K562 (cell line): ENCODE data around the gene CENPV. TPM values are rescaled to one million over a fixed set of nuclear protein-coding genes. Genes with fewer than 3 reads are reported as not detected.
A peak's percentile ranks its signal among the peaks of the same experiment; 100 is the strongest.

Source experiments
- ATAC-seq: fragments of 200-7000 bp; cut with Tn5 transposase; 3 replicates; pipeline ENCODE4 v1.9.1; 2020; ENCODE audit warnings: moderate library complexity
- BruUV-seq: library from RNA; stranded (reverse); fragments of 400-500 nt; replicated peaks from 2 replicates; lab custom pipeline; 2021; lab: Mats Ljungman, UMichigan
- CTCF ChIA-PET: fragments of 300-600 bp; formaldehyde crosslinking; extraction: SDS; loops from one replicate; lab custom pipeline; 2021; ENCODE audit warnings: low intra/inter-chr PET ratio; lab: Yijun Ruan, JAX
- POLR2A ChIA-PET: fragments of 300-600, 350-650 bp; sonication (Branson Sonifier 250); formaldehyde crosslinking; extraction: SDS; loops from one replicate; lab custom pipeline; 2021; ENCODE audit warnings: antibody characterized with exemption, inconsistent platforms; lab: Yijun Ruan, JAX
- DNase-seq, 4 experiments: peaks; one replicate each; pipeline versions ENCODE4 v3.0.0 to v3.0.0-alpha.2; 2011 to 2018; ENCODE audit warnings: low spot score in 3 of 4, mixed read lengths in 3 of 4; ENCODE audit errors: extremely low read depth in 1 of 4
- FAIRE-seq: peaks from 2 replicates; lab custom pipeline; 2011; peaks lifted over from hg19 to GRCh38; lab: Jason Lieb, UNC
- H2AFZ ChIP-seq: 2 replicates; pipeline ENCODE4 v1.6.0; 2011; ENCODE audit warnings: low read depth, low read length, control low read depth, inconsistent platforms
- H3K27ac ChIP-seq: fragments of 200-600 bp; 3 replicates; pipeline ENCODE4 v1.8.0; 2011; ENCODE audit warnings: low read depth, mild to moderate bottlenecking, control low read depth, inconsistent platforms, low read length, moderate library complexity, mixed read lengths; ENCODE audit errors: extremely low read depth
- H3K27me3 ChIP-seq, 2 experiments: fragments of 300-600 bp in 1 of 2; 2 replicates in 1 of 2; 3 replicates in 1 of 2; pipeline versions ENCODE4 v1.6.0 to v1.8.0; 2011; ENCODE audit warnings: inconsistent platforms in 2 of 2, low read length in 2 of 2, mild to moderate bottlenecking in 1 of 2, mixed read lengths in 1 of 2, moderate library complexity in 1 of 2; ENCODE audit not compliant: control insufficient read depth in 2 of 2, insufficient read depth in 2 of 2
- H3K36me3 ChIP-seq: fragments of 300-600 bp; 3 replicates; pipeline ENCODE4 v1.8.0; 2011; ENCODE audit warnings: mild to moderate bottlenecking, low read length, inconsistent platforms; ENCODE audit not compliant: control insufficient read depth, insufficient read depth
- H3K4me1 ChIP-seq, 2 experiments: fragments of 200-600 bp in 1 of 2; replicated peaks in 1 of 2; 2 replicates in 1 of 2; 3 replicates in 1 of 2; pipeline versions ENCODE4 v1.5.1 to v1.8.0; 2011; ENCODE audit warnings: inconsistent platforms in 2 of 2, low read length in 2 of 2, mild to moderate bottlenecking in 1 of 2, mixed read lengths in 1 of 2, moderate library complexity in 1 of 2; ENCODE audit not compliant: control insufficient read depth in 2 of 2, insufficient read depth in 2 of 2
- H3K4me2 ChIP-seq: 2 replicates; pipeline ENCODE4 v1.6.1; 2011; ENCODE audit warnings: low read length, control low read depth, inconsistent platforms, mixed read lengths; ENCODE audit not compliant: insufficient read depth
- H3K4me3 ChIP-seq: fragments of 200-600 bp; sonication (generic), shearing (Covaris generic); 2 replicates; pipeline ENCODE4 v1.5.1; 2016; ENCODE audit warnings: control low read depth, inconsistent platforms
- H3K79me2 ChIP-seq: fragments of 200-600 bp; 3 replicates; pipeline ENCODE4 v1.8.0; 2011; ENCODE audit warnings: low read length, inconsistent platforms; ENCODE audit not compliant: control insufficient read depth, insufficient read depth
- H3K9ac ChIP-seq, 2 experiments: 2 replicates each; pipeline versions ENCODE4 v1.6.0 to v1.6.1; 2011; ENCODE audit warnings: low read depth in 2 of 2, low read length in 2 of 2, control low read depth in 1 of 2, inconsistent platforms in 1 of 2, mild to moderate bottlenecking in 1 of 2, mixed read lengths in 1 of 2; ENCODE audit not compliant: insufficient read depth in 1 of 2
- H3K9me1 ChIP-seq: one replicate; pipeline ENCODE4 v1.6.0; 2011; ENCODE audit warnings: inconsistent platforms, mild to moderate bottlenecking, low read length, moderate library complexity; ENCODE audit not compliant: control insufficient read depth, insufficient read depth
- H3K9me3 ChIP-seq: replicated peaks from 2 replicates; pipeline ENCODE4 v1.5.1; 2011; ENCODE audit warnings: low read depth, low read length, inconsistent platforms; ENCODE audit not compliant: control insufficient read depth, insufficient read depth
- H4K20me1 ChIP-seq: replicated peaks from 2 replicates; pipeline ENCODE4 v1.6.1; 2011; ENCODE audit warnings: low read length, inconsistent platforms, mixed read lengths; ENCODE audit not compliant: control insufficient read depth, insufficient read depth
- CBFA2T2 ChIP-seq: fragments of 450-650 bp; conservative IDR thresholded peaks from 2 replicates; pipeline ENCODE4 v1.6.1; 2017; ENCODE audit warnings: mild to moderate bottlenecking
- CBFA2T3 ChIP-seq: fragments of 450-650 bp; IDR thresholded peaks from 2 replicates; pipeline ENCODE4 v1.6.1; 2017
- E2F5 ChIP-seq: sonication (generic); formaldehyde crosslinking; IDR thresholded peaks from 2 replicates; pipeline ENCODE4 v1.8.0; 2022; ENCODE audit warnings: mild to moderate bottlenecking, missing genetic modification reagents
- ESRRA ChIP-seq: fragments of 450-650 bp; IDR thresholded peaks from 2 replicates; pipeline ENCODE4 v1.6.1; 2014; ENCODE audit warnings: low read depth, mild to moderate bottlenecking, moderate library complexity, borderline replicate concordance
- GATAD2B ChIP-seq: fragments of 450-650 bp; IDR thresholded peaks from 2 replicates; pipeline ENCODE4 v1.6.1; 2017; ENCODE audit warnings: mild to moderate bottlenecking, borderline replicate concordance
- HDGF ChIP-seq: fragments of 450-650 bp; IDR thresholded peaks from 2 replicates; pipeline ENCODE4 v1.6.1; 2016
- LCOR ChIP-seq: sonication (generic); formaldehyde crosslinking; IDR thresholded peaks from 2 replicates; pipeline ENCODE4 v1.8.0; 2022; ENCODE audit warnings: mild to moderate bottlenecking, missing genetic modification reagents
- MAX ChIP-seq: sonication (generic); formaldehyde crosslinking; IDR thresholded peaks from 2 replicates; pipeline ENCODE4 v1.9.0; 2022; ENCODE audit warnings: mild to moderate bottlenecking, missing genetic modification reagents
- NFIX ChIP-seq: fragments of 250-450 bp; sonication (Bioruptor Pico); IDR thresholded peaks from 2 replicates; pipeline ENCODE4 v1.4.0; 2020; ENCODE audit warnings: low read depth, mild to moderate bottlenecking, moderate library complexity
- SPI1 ChIP-seq: IDR thresholded peaks from 2 replicates; pipeline ENCODE4 v1.6.1; 2011; ENCODE audit warnings: low read depth, low read length, control low read depth, borderline replicate concordance
- SRF ChIP-seq, 2 experiments: fragments of 250-450, 450-650 bp in 1 of 2; sonication (Bioruptor Pico) in 1 of 2; sonication (generic) in 1 of 2; formaldehyde crosslinking; IDR thresholded peaks; 2 replicates each; pipeline versions ENCODE4 v1.5.0 to v1.5.1; 2020 to 2022; ENCODE audit warnings: mild to moderate bottlenecking in 1 of 2, missing genetic modification reagents in 1 of 2
- TCFL5 ChIP-seq: fragments of 250-450 bp; sonication (Bioruptor Pico); conservative IDR thresholded peaks from 2 replicates; pipeline ENCODE4 v1.6.1; 2021; ENCODE audit warnings: mild to moderate bottlenecking, moderate library complexity, matching md5 sums
- TFAM ChIP-seq: fragments of 250-450 bp; sonication (Bioruptor Pico); conservative IDR thresholded peaks from 2 replicates; pipeline ENCODE4 v1.5.0; 2021; ENCODE audit warnings: mild to moderate bottlenecking, moderate library complexity
- TFE3 ChIP-seq: fragments of 450-650 bp; formaldehyde crosslinking; IDR thresholded peaks from 2 replicates; pipeline ENCODE4 v1.4.0; 2020; ENCODE audit warnings: mild to moderate bottlenecking, mixed read lengths
- THRB ChIP-seq: fragments of 450-650 bp; formaldehyde crosslinking; conservative IDR thresholded peaks from 2 replicates; pipeline ENCODE4 v1.4.0; 2022; ENCODE audit warnings: mild to moderate bottlenecking, missing genetic modification characterization
- ZNF124 ChIP-seq: sonication (generic); formaldehyde crosslinking; IDR thresholded peaks from 2 replicates; pipeline ENCODE4 v1.8.1; 2022; ENCODE audit warnings: missing genetic modification reagents
- WGBS: fragments of 100-300 bp; shearing (Covaris generic); methylation state at CpG from one replicate; pipeline ENCODE4 v1.1.6; 2016; ENCODE audit warnings: low coverage, mixed read lengths; ENCODE audit not compliant: insufficient coverage; ENCODE audit errors: missing lambda C conversion rate; 5-methylcytosine and 5-hydroxymethylcytosine counted together
- in situ Hi-C: fragments of 300-500 bp; cut with MboI; formaldehyde crosslinking; loops from 4 replicates; pipeline ENCODE4 v1.15.0; 2018; ENCODE audit warnings: inconsistent platforms, mixed read lengths
- intact Hi-C: fragments of 100-400 bp; cut with micrococcal nuclease; formaldehyde crosslinking; loops from 2 replicates; pipeline ENCODE4 v1.14.2; 2022
- polyA plus RNA-seq, 8 experiments: library from polyadenylated mRNA; depleted of rRNA in 4 of 8; stranded (reverse) in 5 of 8; unstranded in 3 of 8; fragments of >200 nt; fragmentation: Nextera tagmentation in 2 of 8; fragmentation: Illumina TruSeq in 1 of 8; extraction: Ambion mirVana in 2 of 8; extraction: Trizol in 1 of 8; gene quantifications; 2 replicates each; pipeline versions ENCODE4 v1.2.1 to v1.2.3, GENCODE V29; 2011 to 2014; ENCODE audit warnings: inconsistent platforms in 1 of 8, missing spikeins in 1 of 8
- total RNA-seq, 7 experiments: library from RNA; depleted of rRNA in 6 of 7; stranded (reverse); fragments of >200 nt in 6 of 7; fragmentation: Illumina TruSeq in 2 of 7; extraction: Trizol in 2 of 7; gene quantifications; 2 replicates each; pipeline versions ENCODE4 v1.2.1 to v1.2.3, GENCODE V29; 2011 to 2021; ENCODE audit warnings: low replicate concordance in 1 of 7
- TF ChIP-seq, protein P1 (sequence below), 2 experiments: fragments of 450-650 bp; IDR thresholded peaks; 2 replicates each; pipeline ENCODE4 v1.6.1; 2016

CENPV gene
- total and polyA plus RNA-seq, 9 of the 15 experiments (the other 6 are each of a cell fraction or from before 2014, with no cell fraction given) = 17.8 to 131 (median 89.3) TPM

GRCh38 chr17:16348586-16348985, 4.7 kb downstream of the CENPV start:
- H3K27ac ChIP-seq = no peak overlapping the region
- CTCF ChIA-PET = no interaction called here
- DNase-seq (no peak), FAIRE-seq (no peak), ATAC-seq (no peak)
- 0 out of 4 replicates have a peak overlapping the region, but pooled peaks of 1 of the 2 experiments have one; percentile 13 for H3K9ac ChIP-seq
- no peak overlapping the region for H3K4me2 ChIP-seq
- no peak for TF ChIP-seq ESRRA
- no peak for TF ChIP-seq SPI1
- no peak for TF ChIP-seq CBFA2T3
- no peak for TF ChIP-seq NFIX (CRISPR knock-in tag)
- no peak for TF ChIP-seq TCFL5
- TF ChIP-seq TFE3 (CRISPR knock-in tag) = no peak
- TF ChIP-seq GATAD2B = no peak
- TF ChIP-seq TFAM (CRISPR knock-in tag) = no peak
- TF ChIP-seq CBFA2T2 = no peak
- no peak for TF ChIP-seq LCOR
- TF ChIP-seq E2F5 (CRISPR knock-in tag) = no peak
- TF ChIP-seq MAX (CRISPR knock-in tag) = no peak
- no peak for TF ChIP-seq SRF (CRISPR knock-in tag; IDR thresholded peaks at IDR 0.05)
- TF ChIP-seq HDGF = no peak
- TF ChIP-seq, protein P1, sequence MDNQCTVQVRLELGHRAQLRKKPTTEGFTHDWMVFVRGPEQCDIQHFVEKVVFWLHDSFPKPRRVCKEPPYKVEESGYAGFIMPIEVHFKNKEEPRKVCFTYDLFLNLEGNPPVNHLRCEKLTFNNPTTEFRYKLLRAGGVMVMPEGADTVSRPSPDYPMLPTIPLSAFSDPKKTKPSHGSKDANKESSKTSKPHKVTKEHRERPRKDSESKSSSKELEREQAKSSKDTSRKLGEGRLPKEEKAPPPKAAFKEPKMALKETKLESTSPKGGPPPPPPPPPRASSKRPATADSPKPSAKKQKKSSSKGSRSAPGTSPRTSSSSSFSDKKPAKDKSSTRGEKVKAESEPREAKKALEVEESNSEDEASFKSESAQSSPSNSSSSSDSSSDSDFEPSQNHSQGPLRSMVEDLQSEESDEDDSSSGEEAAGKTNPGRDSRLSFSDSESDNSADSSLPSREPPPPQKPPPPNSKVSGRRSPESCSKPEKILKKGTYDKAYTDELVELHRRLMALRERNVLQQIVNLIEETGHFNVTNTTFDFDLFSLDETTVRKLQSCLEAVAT (IDR thresholded peaks at IDR 0.05) = no peak
- no peak for TF ChIP-seq THRB (CRISPR knock-in tag)
- TF ChIP-seq ZNF124 = no peak
- no peaks in the 10 kb centered on the region for H3K9me3 ChIP-seq
- no peak overlapping the region for H3K4me3 ChIP-seq
- no TSS peak for BruUV-seq
- H4K20me1 ChIP-seq = no peaks in the 10 kb centered on the region
- H3K27me3 ChIP-seq = no peaks in the 10 kb centered on the region
- H3K79me2 ChIP-seq = peaks cover 33% of the 10 kb centered on the region
- peaks cover 0 to 13% of the 10 kb centered on the region in 2 experiments; a peak in 4 of 5 replicates for H3K4me1 ChIP-seq
- H3K36me3 ChIP-seq = peaks cover 46% of the 10 kb centered on the region
- intact Hi-C loops (no loop called here), in situ Hi-C loops (no loop called here)
- no peak overlapping the region for H2AFZ ChIP-seq
- peaks cover 4% of the 10 kb centered on the region for H3K9me1 ChIP-seq
- 94% methylated on average over 6 of the region's 6 CpGs for WGBS
- POLR2A ChIA-PET = interaction anchor here (1.5 kb wide), 1 partner anchor 35 kb away, joined by 3 read pairs; no protein-coding TSS in a partner anchor
